PC-9 (cell line): ENCODE results near the gene TENM4. TPM values are rescaled to one million over a fixed set of nuclear protein-coding genes. Genes with fewer than 3 reads are reported as not detected.

Experiments
- BruUV-seq: library from RNA; stranded (reverse); fragments of 400-500 nt; replicated peaks from 2 replicates; lab custom pipeline; 2021; lab: Mats Ljungman, UMichigan
- CTCF ChIA-PET: fragments of 300-600 bp; sonication (Branson Sonifier 250); formaldehyde crosslinking; loops from one replicate; lab custom pipeline; 2022; ENCODE audit warnings: antibody characterized with exemption; lab: Charles Lee
- POLR2A ChIA-PET: fragments of 300-600 bp; sonication (Branson Sonifier 250); formaldehyde crosslinking; loops from one replicate; lab custom pipeline; 2022; ENCODE audit warnings: antibody characterized with exemption; ENCODE audit not compliant: unreplicated experiment; lab: Charles Lee
- DNase-seq, 2 experiments: peaks; one replicate each; pipeline versions ENCODE4 v3.0.0 to v3.0.0-alpha.2; 2015 to 2022; ENCODE audit warnings: mixed read lengths in 1 of 2
- H2AFZ ChIP-seq: fragments of 200-600 bp; sonication (generic); 2 replicates; pipeline ENCODE4 v1.8.1; 2017; ENCODE audit warnings: antibody characterized with exemption
- H3F3A ChIP-seq: fragments of 200-600 bp; sonication (generic); 2 replicates; pipeline ENCODE4 v1.8.1; 2017; ENCODE audit warnings: antibody characterized with exemption, mild to moderate bottlenecking, low read depth; ENCODE audit not compliant: insufficient read depth
- H3K27ac ChIP-seq: fragments of 200-600 bp; sonication (generic); 2 replicates; pipeline ENCODE4 v1.6.1; 2016; ENCODE audit warnings: mixed run types
- H3K27me3 ChIP-seq: fragments of 200-600 bp; sonication (generic); 2 replicates; pipeline ENCODE4 v1.6.1; 2016; ENCODE audit warnings: low read depth, mixed run types; ENCODE audit not compliant: insufficient read depth
- H3K36me3 ChIP-seq: fragments of 200-600 bp; sonication (generic); 2 replicates; pipeline ENCODE4 v1.6.1; 2016; ENCODE audit warnings: low read depth, mixed run types
- H3K4me1 ChIP-seq: fragments of 200-600 bp; sonication (generic); replicated peaks from 2 replicates; pipeline ENCODE4 v1.6.1; 2016; ENCODE audit warnings: mixed run types; ENCODE audit not compliant: insufficient read depth
- H3K4me2 ChIP-seq: fragments of 200-600 bp; sonication (generic); 2 replicates; pipeline ENCODE4 v1.6.1; 2017; ENCODE audit warnings: mixed run types
- H3K4me3 ChIP-seq: fragments of 200-600 bp; sonication (generic); 2 replicates; pipeline ENCODE4 v1.6.1; 2016; ENCODE audit warnings: mixed run types
- H3K79me2 ChIP-seq: fragments of 200-600 bp; sonication (generic); 2 replicates; pipeline ENCODE4 v1.6.1; 2017; ENCODE audit warnings: low read depth, mixed run types
- H3K9me2 ChIP-seq: fragments of 200-600 bp; sonication (generic); 2 replicates; pipeline ENCODE4 v1.8.1; 2017; ENCODE audit warnings: mild to moderate bottlenecking; ENCODE audit not compliant: insufficient read depth
- H3K9me3 ChIP-seq: fragments of 200-600 bp; sonication (generic); 2 replicates; pipeline ENCODE4 v1.8.1; 2016; ENCODE audit warnings: low read depth; ENCODE audit not compliant: insufficient read depth
- H4K20me1 ChIP-seq: fragments of 200-600 bp; sonication (generic); 2 replicates; pipeline ENCODE4 v1.8.1; 2017; ENCODE audit not compliant: insufficient read depth
- CTCF ChIP-seq: fragments of 200-600 bp; sonication (generic); conservative IDR thresholded peaks from 2 replicates; pipeline ENCODE4 v1.6.1; 2017; ENCODE audit warnings: mixed run types, antibody characterized with exemption, mild to moderate bottlenecking, moderate library complexity
- EZH2 ChIP-seq: fragments of 200-600 bp; sonication (generic); IDR thresholded peaks from 2 replicates; pipeline ENCODE4 v1.8.0; 2017; ENCODE audit warnings: antibody characterized with exemption, low read depth
- intact Hi-C: fragments of 100-400 bp; cut with micrococcal nuclease; formaldehyde crosslinking; loops from one replicate; pipeline ENCODE4 v1.10.0; 2022; ENCODE audit not compliant: unreplicated experiment
- total RNA-seq: library from RNA; stranded (reverse); gene quantifications from 2 replicates; pipeline ENCODE4 v1.2.3, GENCODE V29; 2021

The TENM4 gene
- total RNA-seq, 1 experiment from 2014 or later = not detected

GRCh38 chr11:79025097-79025496 is 415.7 kb downstream of the TENM4 start:
- no TSS peak for BruUV-seq
- intact Hi-C loops = no loop called here
- CTCF ChIA-PET = no interaction called here
- Histone ChIP-seq H3K9me2 (no peaks in the 10 kb centered on the region), H3K9me3 (no peaks in the 10 kb centered on the region), H3K4me3 (no peak overlapping the region), H3K79me2 (no peaks in the 10 kb centered on the region), H3K4me2 (no peak overlapping the region), H3K27ac (no peak overlapping the region), H4K20me1 (no peaks in the 10 kb centered on the region), H3K36me3 (no peaks in the 10 kb centered on the region), H3F3A (no peaks in the 10 kb centered on the region), H3K27me3 (peaks cover 57% of the 10 kb centered on the region), H2AFZ (no peak overlapping the region), H3K4me1 (no peaks in the 10 kb centered on the region)
- TF ChIP-seq EZH2 (no peak), CTCF (no peak)
- DNase-seq = no peak
- POLR2A ChIA-PET = no interaction called here

DNA sequence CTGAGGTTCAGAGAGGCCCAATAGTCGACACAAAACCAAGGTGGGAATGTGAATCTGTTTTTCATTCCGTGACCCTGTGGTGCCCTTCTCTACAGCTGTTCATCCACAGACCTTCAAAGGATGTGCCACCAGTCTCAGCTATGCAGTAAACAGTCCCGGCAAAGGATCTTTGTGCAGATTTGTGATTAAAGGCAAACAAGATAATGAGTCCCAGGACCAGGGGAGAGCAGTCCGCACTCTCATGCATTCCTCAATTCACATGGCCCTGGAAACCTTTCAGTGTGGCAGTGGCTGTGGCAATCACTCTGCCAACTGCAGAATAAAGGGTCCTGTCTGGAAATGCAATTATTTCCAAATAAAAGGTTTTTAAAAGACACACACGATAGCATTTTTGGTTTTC is 418.6 kb downstream of the TENM4 start:
- no peak overlapping the region for H2AFZ ChIP-seq
- no peaks in the 10 kb centered on the region for H4K20me1 ChIP-seq
- no peak overlapping the region for H3K4me2 ChIP-seq
- no peaks in the 10 kb centered on the region for H3K36me3 ChIP-seq
- CTCF ChIA-PET = no interaction called here
- H3K9me2 ChIP-seq = no peaks in the 10 kb centered on the region
- H3K79me2 ChIP-seq = no peaks in the 10 kb centered on the region
- H3K27ac ChIP-seq = no peak overlapping the region
- no peaks in the 10 kb centered on the region for H3K4me1 ChIP-seq
- no peak for DNase-seq
- intact Hi-C loops = no loop called here
- H3F3A ChIP-seq = no peaks in the 10 kb centered on the region
- H3K27me3 ChIP-seq = peaks cover 29% of the 10 kb centered on the region
- POLR2A ChIA-PET = no interaction called here
- no peak overlapping the region for H3K4me3 ChIP-seq
- no peaks in the 10 kb centered on the region for H3K9me3 ChIP-seq
- TF ChIP-seq EZH2 (no peak), CTCF (no peak)
- no TSS peak for BruUV-seq

- H3K36me3 ChIP-seq = no peaks in the 10 kb centered on the region
- intact Hi-C loops = no loop called here
- H3K4me3 ChIP-seq = no peak overlapping the region
- H3K27me3 ChIP-seq = peaks cover 23% of the 10 kb centered on the region
- H3K4me2 ChIP-seq = no peak overlapping the region
- H3K4me1 ChIP-seq = no peaks in the 10 kb centered on the region
- no peaks in the 10 kb centered on the region for H4K20me1 ChIP-seq
- H3K9me3 ChIP-seq = no peaks in the 10 kb centered on the region
- no peak for DNase-seq
- ChIA-PET CTCF (no interaction called here), POLR2A (no interaction called here)
- no TSS peak for BruUV-seq
- H3F3A ChIP-seq = no peaks in the 10 kb centered on the region
- no peaks in the 10 kb centered on the region for H3K9me2 ChIP-seq
- no peak overlapping the region for H3K27ac ChIP-seq
- TF ChIP-seq EZH2 = no peak
- H3K79me2 ChIP-seq = no peaks in the 10 kb centered on the region
- no peak overlapping the region for H2AFZ ChIP-seq
Measured at GRCh38 chr11:79021601-79022000, 419.2 kb downstream of the TENM4 start.

DNA sequence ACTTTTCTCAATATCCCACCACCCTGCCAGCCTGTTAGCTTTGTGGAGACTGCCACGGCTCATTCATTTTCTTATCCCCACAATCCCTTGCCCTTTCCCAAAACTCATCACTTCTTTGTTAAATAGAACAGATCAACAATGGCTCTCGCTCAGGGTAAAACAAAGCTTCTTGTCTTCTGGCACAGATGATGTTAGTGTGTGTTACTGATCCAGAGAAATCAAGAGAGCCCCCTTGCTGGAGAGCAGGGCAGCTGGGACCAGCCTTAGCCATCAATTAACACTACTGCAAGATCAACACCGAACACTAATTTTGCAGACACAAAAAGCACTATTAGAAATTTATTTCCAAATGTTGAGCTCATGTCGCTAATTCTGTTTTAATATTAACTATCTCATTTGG is 420.9 kb downstream of the TENM4 start:
- H3K27ac ChIP-seq = no peak overlapping the region
- ChIA-PET POLR2A (no interaction called here), CTCF (no interaction called here)
- no peaks in the 10 kb centered on the region for H3K4me1 ChIP-seq
- H3K4me2 ChIP-seq = no peak overlapping the region
- TF ChIP-seq EZH2 (no peak), CTCF (no peak)
- no peaks in the 10 kb centered on the region for H3K9me2 ChIP-seq
- H3F3A ChIP-seq = no peaks in the 10 kb centered on the region
- no TSS peak for BruUV-seq
- DNase-seq = no peak
- no peak overlapping the region for H2AFZ ChIP-seq
- no peaks in the 10 kb centered on the region for H3K36me3 ChIP-seq
- H4K20me1 ChIP-seq = no peaks in the 10 kb centered on the region
- H3K4me3 ChIP-seq = no peak overlapping the region
- no peaks in the 10 kb centered on the region for H3K79me2 ChIP-seq
- H3K27me3 ChIP-seq = 0 out of 2 replicates have a peak, but pooled peaks cover 9% of the 10 kb centered on the region
- no peaks in the 10 kb centered on the region for H3K9me3 ChIP-seq
- intact Hi-C loops = no loop called here
